ENCODE data around the gene HNRNPA1. TPM values are rescaled to one million over a fixed set of nuclear protein-coding genes. Genes with fewer than 3 reads are reported as not detected.

Gene HNRNPA1
- total and polyA plus RNA-seq, 9 of the 15 experiments (the other 6 are each of a cell fraction or from before 2014, with no cell fraction given): 1,166 to 2,703 (median 1,815) TPM

- TF ChIP-seq E2F6 (IDR thresholded peaks at IDR 0.05; ENCODE audit: borderline replicate concordance in 1 of 2, extremely low read depth in 1 of 2, insufficient read depth in 1 of 2, insufficient read length in 1 of 2, low read depth in 1 of 2, low read length in 1 of 2, poor library complexity in 1 of 2, severe bottlenecking in 1 of 2) (no peak), CGGBP1 (CRISPR knock-in tag; IDR thresholded peaks at IDR 0.05) (no peak), KAT2B (IDR thresholded peaks at IDR 0.05; ENCODE audit: low read depth, low read length) (no peak), FOXJ3 (CRISPR knock-in tag; IDR thresholded peaks at IDR 0.05) (no peak), PHTF2 (CRISPR knock-in tag; IDR thresholded peaks at IDR 0.05) (no peak), E4F1 (CRISPR knock-in tag; IDR thresholded peaks at IDR 0.05; ENCODE audit: borderline replicate concordance) (no peak), CHD4 (IDR thresholded peaks at IDR 0.05; ENCODE audit: insufficient read depth, insufficient replicate concordance, low read depth, low read length, poor library complexity, severe bottlenecking) (no peak), ETV6 (IDR thresholded peaks at IDR 0.05; ENCODE audit: borderline replicate concordance in 1 of 2, low read depth in 2 of 2, low read length in 1 of 2) (peak; percentile 54 to 87; a peak in 3 of 4 replicates), ETV6 (CRISPR knock-in tag; IDR thresholded peaks at IDR 0.05; ENCODE audit: borderline replicate concordance) (0 out of 2 replicates have a peak, but pooled peaks have one; percentile 61), ZNF133 (CRISPR knock-in tag; IDR thresholded peaks at IDR 0.05) (no peak; the same call in 1 of the 2 replicates), RNF219 (CRISPR knock-in tag; IDR thresholded peaks at IDR 0.05) (no peak), HNRNPUL1 (IDR thresholded peaks at IDR 0.05; ENCODE audit: low read length) (no peak; the same call in 1 of the 2 replicates), KLF16 (IDR thresholded peaks at IDR 0.05) (peak; percentile 99), ZNF77 (CRISPR knock-in tag; IDR thresholded peaks at IDR 0.05) (no peak), CLOCK (CRISPR knock-in tag; IDR thresholded peaks at IDR 0.05; ENCODE audit: borderline replicate concordance) (no peak)
Observed at GRCh38 chr12:54304187-54304810, 23.8 kb downstream of the HNRNPA1 start (continued).

All from K562 (cell line).